Nephron progenitor cell (in vitro differentiated cells): ENCODE measurements around the gene DNAH10.
"Not testable (repeated sequence)": the region's sequence is repeated elsewhere in the genome, so short reads cannot be mapped to it uniquely, and the experiment has no call there.

ENCODE experiments used
- DNase-seq: peaks from one replicate; pipeline ENCODE4 v3.0.0; 2021
- H3K27ac Mint-ChIP-seq: 2 replicates; pipeline ENCODE4 v1.8.0; 2021; ENCODE audit warnings: mild to moderate bottlenecking, moderate library complexity, mixed read lengths
- H3K27me3 Mint-ChIP-seq: 2 replicates; pipeline ENCODE4 v1.8.0; 2021; ENCODE audit warnings: mild to moderate bottlenecking, low read depth, mixed read lengths; ENCODE audit not compliant: poor library complexity
- H3K36me3 Mint-ChIP-seq: 2 replicates; pipeline ENCODE4 v1.8.0; 2021; ENCODE audit warnings: low read depth, mixed read lengths
- H3K4me1 Mint-ChIP-seq: 2 replicates; pipeline ENCODE4 v1.8.0; 2021; ENCODE audit warnings: mixed read lengths
- H3K4me3 Mint-ChIP-seq: 2 replicates; pipeline ENCODE4 v1.8.0; 2021; ENCODE audit warnings: mild to moderate bottlenecking, moderate library complexity, mixed read lengths
- H3K9me3 Mint-ChIP-seq: 2 replicates; pipeline ENCODE4 v1.8.0; 2021; ENCODE audit warnings: mild to moderate bottlenecking, moderate library complexity, mixed read lengths
- TF ChIP-seq, protein P1 (sequence below): fragments of 200-600 bp; sonication (generic); IDR thresholded peaks from 2 replicates; pipeline ENCODE4 v1.5.0; 2021; ENCODE audit warnings: antibody characterized with exemption

DNAH10 gene

DNA sequence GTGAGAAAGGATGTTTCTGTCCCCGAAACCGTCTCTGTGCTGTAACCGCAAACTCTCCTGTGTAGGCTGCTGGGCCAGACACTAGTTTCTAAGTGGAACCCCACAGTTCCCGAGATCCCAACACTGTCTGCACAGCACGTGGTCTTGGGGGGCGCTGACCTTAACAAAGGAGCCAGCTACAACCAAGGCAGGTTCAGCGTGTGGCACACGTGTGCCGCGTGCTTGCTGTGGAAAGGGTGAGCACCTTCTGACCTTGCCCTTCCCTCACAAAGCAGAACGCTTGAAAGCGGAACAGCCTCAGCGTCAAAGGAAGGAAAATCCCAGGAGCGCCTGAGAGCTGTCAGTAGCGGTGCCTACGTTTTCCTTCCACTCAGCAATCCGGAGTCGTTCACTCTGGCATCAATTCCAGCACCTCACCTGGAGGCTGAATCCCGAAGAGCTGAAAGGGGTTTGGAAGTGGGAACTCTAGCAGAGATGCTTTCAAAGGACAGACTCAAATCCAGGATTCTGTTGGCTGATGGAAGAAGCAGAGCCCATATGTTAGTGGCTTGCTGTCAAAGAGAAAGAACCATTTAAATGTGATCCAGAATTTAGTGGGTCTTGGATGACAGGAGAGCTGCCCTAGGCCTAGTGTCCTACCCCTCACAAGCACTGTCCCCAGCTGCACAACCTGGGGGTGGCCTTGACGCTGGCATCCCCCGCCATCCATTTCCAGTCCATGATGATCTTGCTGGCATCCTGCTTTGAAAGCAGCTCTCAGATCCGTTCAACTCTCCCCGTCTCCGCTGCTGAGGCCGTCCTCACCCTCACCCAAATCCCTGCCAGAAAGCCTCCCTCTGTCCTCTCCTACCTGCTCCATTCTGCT lies 183.4 kb downstream of the DNAH10 start:
- H3K9me3 Mint-ChIP-seq: peaks cover 8% of the 10 kb centered on the region
- H3K4me1 Mint-ChIP-seq: peaks cover 52% of the 10 kb centered on the region
- peak overlapping the region; percentile 22 for H3K27ac Mint-ChIP-seq
- H3K27me3 Mint-ChIP-seq: peaks cover 7% of the 10 kb centered on the region
- no peak overlapping the region for H3K4me3 Mint-ChIP-seq
- no peak for DNase-seq
- TF ChIP-seq, protein P1, sequence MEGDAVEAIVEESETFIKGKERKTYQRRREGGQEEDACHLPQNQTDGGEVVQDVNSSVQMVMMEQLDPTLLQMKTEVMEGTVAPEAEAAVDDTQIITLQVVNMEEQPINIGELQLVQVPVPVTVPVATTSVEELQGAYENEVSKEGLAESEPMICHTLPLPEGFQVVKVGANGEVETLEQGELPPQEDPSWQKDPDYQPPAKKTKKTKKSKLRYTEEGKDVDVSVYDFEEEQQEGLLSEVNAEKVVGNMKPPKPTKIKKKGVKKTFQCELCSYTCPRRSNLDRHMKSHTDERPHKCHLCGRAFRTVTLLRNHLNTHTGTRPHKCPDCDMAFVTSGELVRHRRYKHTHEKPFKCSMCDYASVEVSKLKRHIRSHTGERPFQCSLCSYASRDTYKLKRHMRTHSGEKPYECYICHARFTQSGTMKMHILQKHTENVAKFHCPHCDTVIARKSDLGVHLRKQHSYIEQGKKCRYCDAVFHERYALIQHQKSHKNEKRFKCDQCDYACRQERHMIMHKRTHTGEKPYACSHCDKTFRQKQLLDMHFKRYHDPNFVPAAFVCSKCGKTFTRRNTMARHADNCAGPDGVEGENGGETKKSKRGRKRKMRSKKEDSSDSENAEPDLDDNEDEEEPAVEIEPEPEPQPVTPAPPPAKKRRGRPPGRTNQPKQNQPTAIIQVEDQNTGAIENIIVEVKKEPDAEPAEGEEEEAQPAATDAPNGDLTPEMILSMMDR: no peak
- H3K36me3 Mint-ChIP-seq: peaks cover 66% of the 10 kb centered on the region

DNA sequence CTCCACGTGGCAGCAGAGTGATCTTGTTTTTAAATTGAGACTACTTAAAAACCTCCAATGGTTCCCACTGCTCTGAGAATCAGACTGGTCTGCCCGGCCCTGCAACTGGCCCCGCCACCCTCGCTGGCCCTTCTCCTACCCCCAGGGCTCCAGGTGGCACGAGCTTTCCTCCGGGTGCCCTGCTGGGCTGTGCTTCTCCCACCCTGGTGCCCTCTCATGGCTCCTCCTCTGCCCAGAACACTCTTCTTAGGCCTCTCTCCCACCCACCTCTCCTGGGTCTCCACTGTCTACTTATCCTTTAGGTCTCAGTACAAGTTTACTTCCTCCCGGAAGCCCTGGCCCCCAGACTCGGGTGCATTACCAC lies 184.0 kb downstream of the DNAH10 start:
- H3K4me1 Mint-ChIP-seq: peaks cover 58% of the 10 kb centered on the region

DNA sequence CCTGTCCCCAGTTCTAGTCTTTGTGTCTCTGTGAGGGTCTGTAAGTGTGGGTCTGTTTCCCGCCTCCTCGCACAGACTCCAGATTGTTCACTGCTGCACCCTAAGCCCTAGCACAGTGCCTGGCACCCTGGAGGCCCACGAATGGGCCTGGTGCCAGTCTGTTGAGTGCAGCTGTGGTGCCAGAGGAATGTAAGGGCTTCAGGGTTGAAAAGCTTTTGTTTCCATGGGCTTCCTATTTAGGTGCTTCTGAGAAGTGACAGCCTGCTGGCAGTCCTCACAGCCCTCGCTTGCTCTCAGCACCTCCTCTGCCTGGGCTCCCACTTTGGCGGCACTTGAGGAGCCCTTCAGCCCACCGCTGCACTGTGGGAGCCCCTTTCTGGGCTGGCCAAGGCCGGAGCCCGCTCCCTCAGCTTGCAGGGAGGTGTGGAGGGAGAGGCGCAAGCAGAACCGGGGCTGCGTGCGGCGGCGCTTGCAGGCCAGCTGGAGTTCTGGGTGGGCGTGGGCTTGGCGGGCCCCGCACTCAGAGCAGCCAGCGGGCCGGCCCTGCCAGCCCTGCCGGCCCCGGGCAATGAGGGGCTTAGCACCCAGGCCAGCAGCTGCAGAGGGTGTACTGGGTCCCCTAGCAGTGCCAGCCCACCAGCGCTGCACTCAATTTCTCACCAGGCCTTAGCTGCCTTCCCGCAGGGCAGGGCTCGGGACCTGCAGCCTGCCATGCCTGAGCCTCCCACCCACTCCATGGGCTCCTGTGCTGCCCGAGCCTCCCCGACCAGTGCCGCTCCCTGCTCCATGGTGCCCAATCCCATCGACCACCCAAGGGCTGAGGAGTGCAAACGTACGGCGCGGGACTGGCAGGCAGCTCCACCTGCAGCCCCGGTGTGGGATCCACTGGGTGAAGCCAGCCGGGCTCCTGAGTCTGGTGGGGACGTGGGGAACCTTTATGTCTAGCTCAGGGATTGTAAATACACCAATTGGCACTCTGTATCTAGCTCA lies 184.7 kb downstream of the DNAH10 start:
- not testable (repeated sequence) for H3K4me3 Mint-ChIP-seq, DNase-seq, H3K27ac Mint-ChIP-seq, H3K27me3 Mint-ChIP-seq
- Mint-ChIP-seq H3K9me3 (peaks cover 12% of the 10 kb centered on the region), H3K4me1 (peaks cover 59% of the 10 kb centered on the region), H3K36me3 (peaks cover 57% of the 10 kb centered on the region)

More for the DNA sequence above, 184.0 kb downstream of the DNAH10 start:
- H3K4me3 Mint-ChIP-seq: no peak overlapping the region
- peak overlapping the region; percentile 22 for H3K27ac Mint-ChIP-seq
- H3K9me3 Mint-ChIP-seq: peaks cover 12% of the 10 kb centered on the region
- peaks cover 5% of the 10 kb centered on the region for H3K27me3 Mint-ChIP-seq
- TF ChIP-seq, protein P1: no peak
- no peak for DNase-seq
- H3K36me3 Mint-ChIP-seq: peaks cover 64% of the 10 kb centered on the region

DNA sequence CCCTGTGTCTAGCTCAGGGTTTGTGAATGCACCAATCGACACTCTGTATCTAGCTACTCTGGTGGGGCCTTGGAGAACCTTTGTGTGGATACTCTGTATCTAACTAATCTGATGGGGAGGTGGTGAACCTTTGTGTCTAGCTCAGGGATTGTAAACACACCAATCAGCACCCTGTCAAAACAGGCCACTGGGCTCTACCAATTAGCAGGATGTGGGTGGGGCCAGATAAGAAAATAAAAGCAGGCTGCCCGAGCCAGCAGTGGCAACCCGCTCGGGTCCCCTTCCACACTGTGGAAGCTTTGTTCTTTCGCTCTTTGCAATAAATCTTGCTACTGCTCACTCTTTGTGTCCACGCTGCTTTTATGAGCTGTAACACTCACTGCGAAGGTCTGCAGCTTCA lies 185.4 kb downstream of the DNAH10 start:
- Mint-ChIP-seq H3K4me3 (peak overlapping the region; percentile 44), H3K36me3 (peaks cover 50% of the 10 kb centered on the region), H3K9me3 (peaks cover 12% of the 10 kb centered on the region), H3K4me1 (peaks cover 59% of the 10 kb centered on the region), H3K27ac (peak overlapping the region; percentile 97)
- DNase-seq, H3K27me3 Mint-ChIP-seq: not testable (repeated sequence)

DNA sequence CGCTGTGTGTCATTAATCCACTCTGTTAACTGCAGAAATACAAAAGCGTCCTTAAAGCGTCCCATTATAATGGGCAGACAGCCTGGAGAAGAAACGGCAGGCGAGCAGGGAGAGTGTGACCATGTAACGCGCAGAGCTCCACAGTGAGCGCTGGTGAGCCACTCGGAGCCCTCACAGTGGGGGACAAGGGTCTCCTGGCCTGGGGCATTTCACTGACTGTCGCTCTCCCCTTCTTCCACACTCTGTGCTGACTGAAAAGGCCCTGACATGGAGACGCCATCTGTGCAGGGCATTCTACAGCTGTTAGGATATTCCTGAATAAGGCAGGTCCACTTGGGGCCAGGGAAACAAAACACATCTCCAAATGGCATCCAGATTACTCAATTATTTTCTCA lies 186.3 kb downstream of the DNAH10 start:
- H3K4me1 Mint-ChIP-seq: peaks cover 59% of the 10 kb centered on the region

DNA sequence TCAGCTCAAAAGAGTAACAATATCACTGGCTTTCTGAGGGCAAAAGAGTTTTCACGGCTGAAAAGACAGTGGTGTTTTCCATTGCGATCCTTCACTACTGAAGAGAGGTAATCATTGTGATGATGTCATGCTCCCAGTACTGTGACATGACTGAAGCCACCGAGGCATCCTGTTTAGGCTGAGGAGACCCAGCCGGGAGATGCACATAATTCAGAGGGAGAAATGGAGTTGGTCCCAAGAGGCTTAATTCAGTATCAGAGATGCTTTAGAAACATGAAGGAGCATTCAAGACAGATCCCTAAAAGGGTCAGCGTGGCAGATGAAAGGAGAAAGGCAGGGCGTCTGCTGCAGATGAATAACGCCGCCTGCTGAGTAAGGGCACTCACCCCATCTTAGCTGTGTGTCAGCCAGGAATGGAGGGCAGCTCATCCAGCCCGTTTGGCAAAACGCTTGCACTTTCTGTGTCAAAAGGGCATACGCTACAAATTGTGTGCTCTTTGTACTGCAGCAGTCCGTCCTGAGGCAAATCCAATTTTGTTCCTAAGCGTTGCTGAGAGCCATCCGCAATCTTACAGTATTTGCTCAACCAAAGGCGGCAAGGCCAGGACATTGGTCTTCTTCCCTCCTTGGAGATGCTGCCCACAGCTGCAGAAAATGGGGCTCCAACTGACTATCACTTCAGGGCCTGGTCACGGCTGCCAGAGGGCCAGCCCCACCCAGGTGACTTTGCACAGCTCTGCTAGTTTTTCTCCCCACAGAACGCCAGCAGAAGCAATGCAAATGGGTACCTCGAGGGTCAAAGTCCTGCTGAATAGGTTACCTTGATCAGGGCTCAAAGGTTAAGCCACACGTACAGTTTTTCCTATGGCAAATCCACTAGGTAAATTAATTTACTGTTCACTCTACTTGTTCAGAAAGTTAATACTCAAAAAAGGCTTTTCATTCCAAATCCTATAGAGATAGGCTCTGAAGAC lies 187.0 kb downstream of the DNAH10 start:
- no peak for DNase-seq
- H3K27ac Mint-ChIP-seq: peak overlapping the region; percentile 92
- TF ChIP-seq, protein P1: no peak
- no peak overlapping the region for H3K4me3 Mint-ChIP-seq
- H3K27me3 Mint-ChIP-seq: peaks cover 5% of the 10 kb centered on the region
- H3K36me3 Mint-ChIP-seq: peaks cover 44% of the 10 kb centered on the region
- peaks cover 12% of the 10 kb centered on the region for H3K9me3 Mint-ChIP-seq
- peaks cover 59% of the 10 kb centered on the region for H3K4me1 Mint-ChIP-seq

More for the DNA sequence above, 186.3 kb downstream of the DNAH10 start:
- peaks cover 44% of the 10 kb centered on the region for H3K36me3 Mint-ChIP-seq
- TF ChIP-seq, protein P1: no peak
- H3K27me3 Mint-ChIP-seq: peaks cover 5% of the 10 kb centered on the region
- H3K27ac Mint-ChIP-seq: peak overlapping the region; percentile 92
- H3K4me3 Mint-ChIP-seq: no peak overlapping the region
- DNase-seq: no peak
- peaks cover 12% of the 10 kb centered on the region for H3K9me3 Mint-ChIP-seq
